Spleen (tissue), 7 donors: Measurements from ENCODE around the gene FAM83B.

Experiments
- CTCF ChIP-seq, 11 experiments: fragments of 200-600 bp in 7 of 11; fragments of 450-650 bp in 4 of 11; sonication (generic) in 4 of 11; IDR thresholded peaks in 8 of 11; conservative IDR thresholded peaks in 3 of 11; 1 replicate in 7 of 11; 2 replicates in 4 of 11; pipeline versions ENCODE4 v1.4.0 to v1.8.0; 2016 to 2021; ENCODE audit warnings: antibody characterized with exemption in 11 of 11, inconsistent platforms in 4 of 11, mild to moderate bottlenecking in 1 of 11
- POLR2A ChIP-seq, 3 donors: fragments of 450-650 bp; IDR thresholded peaks; one replicate each; pipeline ENCODE4 v1.5.1; 2017; ENCODE audit warnings: antibody characterized with exemption in 3 of 3, mild to moderate bottlenecking in 1 of 3
- donor health status: DM: no; HTN: no; CAD: no; lungs with moderate emphysema.
- donor health status: DM: no; HTN: no; CAD: no.
- donor health status: DM: no; HTN: no; CAD: no.

GRCh38 chr6:54874349-54875048 is 27.9 kb downstream of the FAM83B start:
- TF ChIP-seq CTCF (IDR thresholded peaks at IDR 0.05 in 8 of 11, conservative IDR thresholded peaks at IDR 0.05 in 3 of 11) (no peak), POLR2A (IDR thresholded peaks at IDR 0.05) (no peak)
